ENCODE results near the gene DGKE.

DGKE gene

GRCh38 chr17:56868716-56869115, 34.8 kb downstream of the DGKE start (continued):
- TF ChIP-seq PRDM4 (tag by site-specific recombination; IDR thresholded peaks at IDR 0.05) (no peak), ZNF629 (tag by site-specific recombination; IDR thresholded peaks at IDR 0.05) (no peak), HOXD13 (CRISPR knock-in tag; IDR thresholded peaks at IDR 0.05; ENCODE audit: borderline replicate concordance) (no peak), ZNF561 (tag by site-specific recombination; IDR thresholded peaks at IDR 0.05; ENCODE audit: borderline replicate concordance) (no peak), ZNF350 (tag by site-specific recombination; IDR thresholded peaks at IDR 0.05) (no peak)

GRCh38 chr17:56870081-56870651, 36.2 kb downstream of the DGKE start:
- H3K4me1 ChIP-seq (ENCODE audit: control insufficient read depth, insufficient read depth, low read length), result no peaks in the 10 kb centered on the region
- peaks cover under 1 to 6% of the 10 kb centered on the region in 2 experiments; a peak in 2 of 3 replicates for H3K36me3 ChIP-seq (ENCODE audit: control insufficient read depth in 2 of 2, insufficient read depth in 1 of 2, low read length in 2 of 2)
- ChIA-PET POLR2A (interaction anchor here (1.0 to 1.4 kb wide), 2 partner anchors 12 to 44 kb away, joined by 3 read pairs; partner anchors contain the start of gene TRIM25), CTCF (interaction anchor here (0.6 to 1.3 kb wide), 2 partner anchors 35 to 51 kb away, joined by 3 to 4 read pairs; no protein-coding TSS in a partner anchor)
- H3K27ac ChIP-seq (ENCODE audit: extremely low read depth, low read depth, low read length), result no peak overlapping the region
- no peak for TF ChIP-seq ZNF561 (tag by site-specific recombination; IDR thresholded peaks at IDR 0.05; ENCODE audit: borderline replicate concordance)
- no peak for TF ChIP-seq KLF10 (tag by site-specific recombination; IDR thresholded peaks at IDR 0.05)
- no peak for TF ChIP-seq ZNF792 (tag by site-specific recombination; IDR thresholded peaks at IDR 0.05)
- TF ChIP-seq ZFP69B (tag by site-specific recombination; IDR thresholded peaks at IDR 0.05), result no peak
- TF ChIP-seq ZNF114 (tag by site-specific recombination; IDR thresholded peaks at IDR 0.05), result no peak
- TF ChIP-seq ZNF214 (tag by site-specific recombination; IDR thresholded peaks at IDR 0.05; ENCODE audit: borderline replicate concordance), result no peak
- TF ChIP-seq ZBTB21 (tag by site-specific recombination; IDR thresholded peaks at IDR 0.05), result no peak
- TF ChIP-seq ZNF530 (tag by site-specific recombination; IDR thresholded peaks at IDR 0.05; ENCODE audit: low read depth), result no peak
- no peak for TF ChIP-seq ZBTB26 (tag by site-specific recombination; optimal IDR thresholded peaks at IDR 0.05)
- no peak for TF ChIP-seq ZSCAN23 (tag by site-specific recombination; IDR thresholded peaks at IDR 0.05)
- no peak for TF ChIP-seq ZBTB17 (tag by site-specific recombination; IDR thresholded peaks at IDR 0.05)
- TF ChIP-seq ZNF423 (tag by site-specific recombination; IDR thresholded peaks at IDR 0.05), result no peak
- TF ChIP-seq ZNF433 (tag by site-specific recombination; IDR thresholded peaks at IDR 0.05; ENCODE audit: low read depth), result no peak
- no peak for TF ChIP-seq ZNF624 (tag by site-specific recombination; IDR thresholded peaks at IDR 0.05)
- no peak for TF ChIP-seq REST (tag by site-specific recombination; IDR thresholded peaks at IDR 0.05)
- no peak for TF ChIP-seq PRDM4 (tag by site-specific recombination; IDR thresholded peaks at IDR 0.05)
- TF ChIP-seq OSR2 (tag by site-specific recombination; IDR thresholded peaks at IDR 0.05), result no peak
- H3K4me3 ChIP-seq (ENCODE audit: low read depth, low read length), result no peak overlapping the region
- no peaks in the 10 kb centered on the region for H3K9me3 ChIP-seq (ENCODE audit: control insufficient read depth, insufficient read depth, low read depth, low read length)

All from HEK293 (cell line).